ENCODE data around the gene IL2RA. TPM values are rescaled to one million over a fixed set of nuclear protein-coding genes. Genes with fewer than 3 reads are reported as not detected.
A peak's percentile ranks its signal among the peaks of the same experiment; 100 is the strongest.

The IL2RA gene
- total and polyA plus RNA-seq, 10 donors: 3.5 to 78.7 (median 15.4) TPM

DNA sequence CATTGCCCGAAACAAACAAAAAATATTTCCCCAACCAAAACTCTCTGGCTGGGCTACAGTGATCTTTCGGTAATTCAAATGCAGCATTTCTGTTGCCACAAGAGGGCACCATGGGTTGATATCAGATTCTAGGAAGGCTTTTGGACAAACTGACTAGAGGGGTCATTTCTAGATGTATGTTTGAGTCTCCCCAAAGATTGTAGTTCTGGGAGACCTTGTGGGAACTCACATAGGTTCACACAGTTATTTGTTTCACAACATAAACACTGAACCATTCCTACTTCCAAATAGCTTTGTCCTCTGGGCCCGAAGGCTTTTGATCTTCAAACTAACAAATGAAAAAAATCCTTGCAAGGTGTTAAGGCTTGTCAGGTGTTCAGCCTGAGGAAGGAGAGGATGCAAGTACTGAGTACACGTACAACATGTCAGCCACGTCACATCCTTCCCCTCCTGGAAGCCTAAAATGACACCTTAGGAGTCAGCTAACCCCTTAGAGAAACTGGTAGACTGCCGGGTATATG is 47.9 kb downstream of the IL2RA start:
- TF ChIP-seq POLR2A (IDR thresholded peaks at IDR 0.05): no peak
- TF ChIP-seq, protein P1, sequence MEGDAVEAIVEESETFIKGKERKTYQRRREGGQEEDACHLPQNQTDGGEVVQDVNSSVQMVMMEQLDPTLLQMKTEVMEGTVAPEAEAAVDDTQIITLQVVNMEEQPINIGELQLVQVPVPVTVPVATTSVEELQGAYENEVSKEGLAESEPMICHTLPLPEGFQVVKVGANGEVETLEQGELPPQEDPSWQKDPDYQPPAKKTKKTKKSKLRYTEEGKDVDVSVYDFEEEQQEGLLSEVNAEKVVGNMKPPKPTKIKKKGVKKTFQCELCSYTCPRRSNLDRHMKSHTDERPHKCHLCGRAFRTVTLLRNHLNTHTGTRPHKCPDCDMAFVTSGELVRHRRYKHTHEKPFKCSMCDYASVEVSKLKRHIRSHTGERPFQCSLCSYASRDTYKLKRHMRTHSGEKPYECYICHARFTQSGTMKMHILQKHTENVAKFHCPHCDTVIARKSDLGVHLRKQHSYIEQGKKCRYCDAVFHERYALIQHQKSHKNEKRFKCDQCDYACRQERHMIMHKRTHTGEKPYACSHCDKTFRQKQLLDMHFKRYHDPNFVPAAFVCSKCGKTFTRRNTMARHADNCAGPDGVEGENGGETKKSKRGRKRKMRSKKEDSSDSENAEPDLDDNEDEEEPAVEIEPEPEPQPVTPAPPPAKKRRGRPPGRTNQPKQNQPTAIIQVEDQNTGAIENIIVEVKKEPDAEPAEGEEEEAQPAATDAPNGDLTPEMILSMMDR (IDR thresholded peaks at IDR 0.05 in 8 of 11, conservative IDR thresholded peaks at IDR 0.05 in 3 of 11): peak; percentile 48 to 88 (median 80)
- DNase-seq: no peak
- WGBS, 5 donors: 40 to 45% (median 42%) methylated on average over 6 of the region's 6 CpGs
- Histone ChIP-seq H3K4me1 (peaks cover 0 to 31% (median 13%) of the 10 kb centered on the region in 6 donors), H3K27ac (peak overlapping the region in 5 of 8 donors; percentile 13 to 69 (median 38)), H3K9me3 (no peaks in the 10 kb centered on the region), H3K36me3 (peaks cover 0 to 15% (median 0%) of the 10 kb centered on the region in 6 donors), H3K27me3 (replicated peaks in 1 of 7) (no peaks in the 10 kb centered on the region), H3K4me3 (no peak overlapping the region)
- intact Hi-C loops (cut with DNase I; ENCODE audit: low total_unique reads): loop anchor here (5.0 to 10.0 kb wide), 2 partner anchors 73 to 390 kb away; partner anchors contain the start of gene RBM17

DNA sequence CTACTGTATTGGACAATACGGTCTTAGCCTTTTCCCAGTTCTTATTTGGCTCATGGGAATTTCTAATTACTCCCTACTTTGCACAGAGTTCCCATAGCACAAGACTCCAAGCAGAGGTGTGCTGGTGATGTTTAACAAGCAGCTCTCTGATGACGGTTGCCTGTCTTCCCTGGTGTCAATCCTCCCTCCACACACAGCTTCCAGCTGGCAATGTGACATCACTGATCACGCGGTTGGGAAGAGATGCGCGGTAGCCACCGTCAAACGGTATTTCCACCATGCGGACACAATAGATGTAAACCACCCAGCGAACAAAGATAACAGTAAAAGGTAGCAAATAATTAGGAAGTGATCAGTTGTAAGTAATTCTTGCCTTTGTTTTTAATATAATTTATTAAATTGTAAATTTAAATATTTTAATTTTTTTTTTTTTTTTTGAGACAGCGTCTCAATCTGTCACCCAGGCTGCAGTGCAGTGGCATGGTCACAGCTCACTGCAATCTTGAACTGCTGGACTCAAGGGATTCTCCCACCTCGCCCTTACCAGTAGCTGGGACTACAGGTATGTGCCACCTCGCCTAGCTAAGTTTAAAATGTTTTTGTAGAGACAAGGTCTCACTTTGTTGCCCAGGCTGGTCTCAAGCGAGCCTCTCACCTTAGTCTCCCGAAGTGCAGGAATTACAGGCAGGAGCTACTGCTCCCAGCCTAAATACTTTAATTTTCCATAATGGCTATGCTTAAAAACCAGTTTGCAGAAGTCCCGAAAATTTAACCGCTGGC is 48.6 kb downstream of the IL2RA start:
- intact Hi-C loops (cut with DNase I; ENCODE audit: low total_unique reads): loop anchor here (5.0 to 10.0 kb wide), 2 partner anchors 74 to 391 kb away; partner anchors contain the start of gene RBM17
- peaks cover 0 to 15% (median 0%) of the 10 kb centered on the region in 6 donors for H3K36me3 ChIP-seq
- TF ChIP-seq POLR2AphosphoS5 (IDR thresholded peaks at IDR 0.05): no peak
- no peak for TF ChIP-seq POLR2A (IDR thresholded peaks at IDR 0.05)
- TF ChIP-seq, protein P1 (IDR thresholded peaks at IDR 0.05 in 8 of 11, conservative IDR thresholded peaks at IDR 0.05 in 3 of 11): no peak
- no peaks in the 10 kb centered on the region for H3K9me3 ChIP-seq
- no peak for DNase-seq
- 80 to 89% (median 82%) methylated on average over 17 of the region's 17 CpGs for WGBS, 5 donors
- no peaks in the 10 kb centered on the region for H3K27me3 ChIP-seq (replicated peaks in 1 of 7)
- no peak overlapping the region for H3K4me3 ChIP-seq
- H3K4me1 ChIP-seq: peaks cover 0 to 31% (median 13%) of the 10 kb centered on the region in 6 donors
- peak overlapping the region in 4 of 8 donors; percentile 17 to 69 (median 48) for H3K27ac ChIP-seq

DNA sequence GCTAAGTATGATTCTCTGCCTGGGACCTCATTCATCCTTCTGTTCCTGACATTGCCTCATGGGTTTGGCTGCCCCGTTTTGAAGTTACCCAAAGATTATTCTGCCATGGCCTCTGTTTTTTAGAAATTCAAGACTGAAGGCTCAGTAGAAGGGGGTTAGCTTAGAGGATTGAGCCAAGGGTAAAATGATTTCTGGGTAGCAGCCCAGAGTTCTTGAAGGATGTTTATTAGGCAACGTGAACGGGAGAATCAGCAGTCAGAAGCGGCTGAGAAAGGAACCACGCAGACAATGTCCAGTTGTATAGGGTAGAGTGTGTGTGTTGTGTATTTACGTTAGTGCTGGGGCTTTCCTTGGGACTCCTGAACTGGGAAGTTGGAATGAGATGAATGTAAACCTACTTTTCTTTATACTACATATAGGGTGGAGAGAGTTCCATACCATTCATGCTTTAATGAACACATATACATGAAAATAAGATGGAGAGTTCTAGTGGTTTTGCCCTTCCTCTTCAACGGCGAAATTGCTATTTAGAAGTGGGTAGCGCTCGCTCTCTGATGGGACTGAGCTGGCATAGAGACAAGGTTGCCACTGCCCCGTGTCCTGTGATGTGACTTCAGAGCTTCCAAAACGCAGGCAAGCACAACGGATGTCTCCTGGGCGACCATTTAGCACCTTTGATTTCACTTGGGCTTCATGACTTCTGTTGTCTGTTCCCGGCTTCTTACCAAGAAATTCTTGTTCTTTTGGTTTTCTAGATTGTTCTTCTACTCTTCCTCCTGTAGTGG is 49.9 kb downstream of the IL2RA start:
- H3K4me3 ChIP-seq: no peak overlapping the region
- TF ChIP-seq POLR2A (IDR thresholded peaks at IDR 0.05) (no peak), POLR2AphosphoS5 (IDR thresholded peaks at IDR 0.05) (no peak)
- TF ChIP-seq, protein P1 (IDR thresholded peaks at IDR 0.05 in 8 of 11, conservative IDR thresholded peaks at IDR 0.05 in 3 of 11): no peak
- H3K9me3 ChIP-seq: peaks cover 0 to 6% (median 4%) of the 10 kb centered on the region in 8 donors
- WGBS, 5 donors: 84 to 91% (median 90%) methylated on average over 15 of the region's 15 CpGs
- no peaks in the 10 kb centered on the region for H3K27me3 ChIP-seq (replicated peaks in 1 of 7)
- H3K27ac ChIP-seq: no peak overlapping the region
- peaks cover 0 to 21% (median 10%) of the 10 kb centered on the region in 6 donors for H3K4me1 ChIP-seq
- intact Hi-C loops (cut with DNase I; ENCODE audit: low total_unique reads): loop anchor here (5.0 to 10.0 kb wide), 2 partner anchors 75 to 392 kb away; partner anchors contain the start of gene RBM17
- peaks cover 0 to 5% (median 0%) of the 10 kb centered on the region in 6 donors for H3K36me3 ChIP-seq
- DNase-seq: no peak

Data from spleen (tissue), 11 donors.